HG02840 (cell line): ENCODE data around the gene TAS2R50.

Experiments
- ATAC-seq: cut with Tn5 transposase; IDR thresholded peaks from one replicate; pipeline ENCODE4 v1.9.1; 2021; ENCODE audit warnings: mild to moderate bottlenecking, moderate library complexity, moderate number of reproducible peaks; ENCODE audit not compliant: unreplicated experiment, low FRiP score

Gene TAS2R50

DNA sequence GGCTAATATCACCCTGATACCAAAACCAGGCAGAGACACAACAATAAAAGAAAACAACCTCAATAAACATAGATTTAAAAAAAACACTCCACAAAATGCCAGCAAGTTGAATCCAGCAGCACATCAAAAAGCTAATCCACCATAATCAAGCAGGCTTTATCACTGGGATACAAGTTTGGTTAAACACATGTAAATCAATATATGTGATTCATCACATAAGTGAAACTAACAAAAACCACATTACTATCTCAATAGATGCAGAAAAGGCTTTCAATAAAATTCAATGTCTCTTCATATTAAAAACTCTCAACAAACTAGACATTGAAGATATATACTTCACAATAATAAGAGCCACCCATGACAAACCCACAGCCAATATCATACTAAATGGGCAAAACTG, 30.6 kb downstream of the TAS2R50 start:
- no peak for ATAC-seq

DNA sequence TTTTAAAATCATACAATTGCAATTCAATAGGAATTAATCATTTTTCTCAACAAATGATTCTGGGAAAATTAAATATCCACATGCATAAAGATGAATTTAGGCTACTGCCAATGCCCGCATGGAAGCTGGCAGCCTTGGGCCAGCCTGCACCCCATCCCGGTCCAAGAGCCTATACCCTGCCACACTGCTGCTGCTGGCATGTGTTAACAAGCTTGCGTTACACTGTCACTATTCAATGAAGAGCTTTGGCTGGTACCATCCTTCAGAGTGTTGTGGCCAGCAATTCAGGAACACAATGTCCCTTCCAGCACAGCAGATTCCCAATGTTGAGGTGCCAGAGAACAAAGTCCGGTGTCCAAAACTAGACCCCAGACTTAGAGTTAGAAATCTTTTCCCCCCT, 34.1 kb downstream of the TAS2R50 start:
- ATAC-seq, result no peak

DNA sequence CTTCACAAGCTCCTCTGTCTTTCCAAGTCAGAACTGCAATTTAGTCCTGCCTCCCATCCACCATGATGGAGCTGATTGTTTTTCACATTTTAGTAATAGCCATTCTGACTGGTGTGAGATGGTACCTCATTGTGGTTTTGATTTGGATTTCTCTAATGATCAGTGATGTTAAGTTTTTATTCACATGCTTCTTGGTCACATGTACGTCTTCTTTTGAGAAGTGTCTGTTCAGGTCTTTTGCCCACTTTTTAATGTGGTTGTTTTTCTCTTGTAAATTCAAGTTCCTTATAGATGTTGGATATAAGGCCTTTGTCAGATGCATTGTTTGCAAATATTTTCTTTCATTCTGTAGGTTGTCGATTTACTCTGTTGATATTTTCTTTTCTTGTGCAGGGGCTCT, 43.5 kb downstream of the TAS2R50 start:
- ATAC-seq, result no peak

GRCh38 chr12:10941916-10942607, 44.6 kb downstream of the TAS2R50 start:
- ATAC-seq, result no peak

GRCh38 chr12:10941369-10941768, 45.3 kb downstream of the TAS2R50 start:
- ATAC-seq, result no peak

DNA sequence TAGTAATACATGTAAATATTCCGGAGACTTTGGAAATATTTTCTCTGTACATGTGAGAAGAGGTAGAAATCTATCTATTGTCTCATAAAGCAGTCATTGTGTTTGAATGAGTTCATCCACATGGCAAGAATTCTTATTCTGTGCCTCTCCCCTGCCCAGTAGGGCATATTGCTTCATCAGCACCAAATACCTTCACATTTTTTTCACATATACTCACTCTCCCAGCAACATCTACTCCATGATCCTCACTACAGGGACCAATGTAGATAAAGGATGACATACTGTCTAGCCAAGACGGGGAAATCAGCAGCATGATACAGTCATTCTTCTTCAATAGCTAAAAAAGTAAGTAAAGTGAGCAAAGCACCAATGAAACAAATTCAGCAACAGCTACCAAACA, 46.3 kb downstream of the TAS2R50 start:
- ATAC-seq, result no peak

DNA sequence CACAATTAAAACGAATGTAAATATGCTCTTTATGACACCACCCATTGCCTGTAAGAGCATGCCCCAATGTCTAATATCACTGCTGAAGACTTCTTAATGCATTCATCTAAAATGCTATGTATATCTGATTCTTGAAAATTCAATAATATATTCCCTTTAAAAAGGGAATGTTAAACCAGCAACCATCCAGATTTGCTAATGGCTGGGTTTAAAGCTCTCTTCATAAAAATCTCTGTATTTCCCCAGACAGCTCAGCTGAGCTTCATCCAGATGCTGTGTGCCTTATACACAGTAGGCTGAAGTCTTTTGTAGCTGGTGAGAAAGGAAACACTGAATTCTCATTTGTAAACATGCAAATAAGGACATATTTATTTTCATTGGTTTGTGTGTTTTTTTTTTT, 47.5 kb downstream of the TAS2R50 start, which contains the start of gene TAS2R14:
TAS2R14 (minus strand) TSS at position 101 of the 400 bp plus-strand sequence; CDS start at position 45, 56 bp downstream.
- no peak for ATAC-seq

GRCh38 chr12:10936506-10936905, 50.2 kb downstream of the TAS2R50 start:
- ATAC-seq, result no peak
